Progenitor cell of endocrine pancreas (in vitro differentiated cells): ENCODE measurements around the gene VPS35L. TPM values are rescaled to one million over a fixed set of nuclear protein-coding genes. Genes with fewer than 3 reads are reported as not detected.

Experiments
- DNase-seq: peaks from one replicate; pipeline ENCODE4 v3.0.0; 2021; ENCODE audit warnings: low spot score; ENCODE audit not compliant: unreplicated experiment
- H3K27ac Mint-ChIP-seq: 2 replicates; pipeline ENCODE4 v1.8.0; 2021; ENCODE audit warnings: mild to moderate bottlenecking, moderate library complexity, mixed read lengths
- H3K27me3 Mint-ChIP-seq: 2 replicates; pipeline ENCODE4 v1.8.0; 2021; ENCODE audit warnings: mixed read lengths
- H3K36me3 Mint-ChIP-seq: 2 replicates; pipeline ENCODE4 v1.8.0; 2022; ENCODE audit warnings: mixed read lengths; ENCODE audit not compliant: insufficient read depth
- H3K4me1 Mint-ChIP-seq: 2 replicates; pipeline ENCODE4 v1.8.0; 2021; ENCODE audit warnings: low read depth, mixed read lengths
- H3K4me3 Mint-ChIP-seq: 2 replicates; pipeline ENCODE4 v1.8.0; 2021; ENCODE audit warnings: low read depth, mild to moderate bottlenecking, moderate library complexity, mixed read lengths
- H3K9me3 Mint-ChIP-seq: 2 replicates; pipeline ENCODE4 v1.8.0; 2021; ENCODE audit warnings: low read depth, mixed read lengths
- total RNA-seq: library from RNA; stranded (reverse); gene quantifications from 2 replicates; pipeline ENCODE4 v1.2.1, GENCODE V29; 2021
- TF ChIP-seq, protein P1 (sequence below): fragments of 200-600 bp; sonication (generic); IDR thresholded peaks from one replicate; pipeline ENCODE4 v1.5.0; 2021; ENCODE audit warnings: antibody characterized with exemption, mild to moderate bottlenecking; ENCODE audit not compliant: unreplicated experiment

VPS35L gene
- total RNA-seq, 1 donor from 2014 or later = 88.4 TPM

DNA sequence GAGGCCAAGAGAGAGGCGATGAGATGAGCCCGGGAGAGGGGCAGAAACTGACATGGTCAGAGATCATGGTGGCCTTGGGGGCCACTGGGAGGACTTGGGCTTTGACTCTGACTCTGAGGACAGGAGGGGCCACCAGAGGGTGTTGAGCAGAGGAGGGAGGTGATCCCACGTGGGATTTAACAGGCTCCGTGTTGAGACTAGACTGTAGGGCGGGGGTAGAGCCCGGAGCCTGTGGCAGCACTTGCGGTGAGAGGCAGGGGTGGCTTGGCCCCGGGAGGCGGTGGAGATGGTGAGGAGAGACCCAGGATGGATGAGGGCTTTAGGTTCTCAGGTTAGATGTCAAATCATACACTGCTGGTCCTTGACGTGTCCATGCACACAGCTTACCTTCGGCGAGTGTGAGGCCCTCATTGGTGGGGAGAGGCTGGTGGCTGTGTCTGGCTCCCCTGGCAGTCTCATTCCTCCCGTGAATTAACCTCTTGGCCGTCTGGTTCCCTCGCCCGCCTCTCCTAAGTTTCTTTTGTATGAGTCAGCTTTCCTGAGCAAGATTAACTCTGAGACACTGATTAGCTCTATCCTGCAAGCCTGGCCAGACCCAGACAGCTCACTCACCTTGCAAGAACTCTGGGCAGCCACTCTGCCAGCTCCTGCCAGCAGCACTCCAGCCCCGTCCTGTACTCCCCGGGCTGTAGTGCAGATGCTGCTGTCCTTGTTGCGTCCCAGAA is 39.7 kb downstream of the VPS35L start:
- Mint-ChIP-seq H3K9me3 (no peaks in the 10 kb centered on the region), H3K27ac (no peak overlapping the region), H3K27me3 (no peaks in the 10 kb centered on the region), H3K4me1 (no peaks in the 10 kb centered on the region), H3K36me3 (peaks cover 13% of the 10 kb centered on the region), H3K4me3 (no peak overlapping the region)
- DNase-seq = no peak
- TF ChIP-seq, protein P1, sequence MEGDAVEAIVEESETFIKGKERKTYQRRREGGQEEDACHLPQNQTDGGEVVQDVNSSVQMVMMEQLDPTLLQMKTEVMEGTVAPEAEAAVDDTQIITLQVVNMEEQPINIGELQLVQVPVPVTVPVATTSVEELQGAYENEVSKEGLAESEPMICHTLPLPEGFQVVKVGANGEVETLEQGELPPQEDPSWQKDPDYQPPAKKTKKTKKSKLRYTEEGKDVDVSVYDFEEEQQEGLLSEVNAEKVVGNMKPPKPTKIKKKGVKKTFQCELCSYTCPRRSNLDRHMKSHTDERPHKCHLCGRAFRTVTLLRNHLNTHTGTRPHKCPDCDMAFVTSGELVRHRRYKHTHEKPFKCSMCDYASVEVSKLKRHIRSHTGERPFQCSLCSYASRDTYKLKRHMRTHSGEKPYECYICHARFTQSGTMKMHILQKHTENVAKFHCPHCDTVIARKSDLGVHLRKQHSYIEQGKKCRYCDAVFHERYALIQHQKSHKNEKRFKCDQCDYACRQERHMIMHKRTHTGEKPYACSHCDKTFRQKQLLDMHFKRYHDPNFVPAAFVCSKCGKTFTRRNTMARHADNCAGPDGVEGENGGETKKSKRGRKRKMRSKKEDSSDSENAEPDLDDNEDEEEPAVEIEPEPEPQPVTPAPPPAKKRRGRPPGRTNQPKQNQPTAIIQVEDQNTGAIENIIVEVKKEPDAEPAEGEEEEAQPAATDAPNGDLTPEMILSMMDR = no peak

DNA sequence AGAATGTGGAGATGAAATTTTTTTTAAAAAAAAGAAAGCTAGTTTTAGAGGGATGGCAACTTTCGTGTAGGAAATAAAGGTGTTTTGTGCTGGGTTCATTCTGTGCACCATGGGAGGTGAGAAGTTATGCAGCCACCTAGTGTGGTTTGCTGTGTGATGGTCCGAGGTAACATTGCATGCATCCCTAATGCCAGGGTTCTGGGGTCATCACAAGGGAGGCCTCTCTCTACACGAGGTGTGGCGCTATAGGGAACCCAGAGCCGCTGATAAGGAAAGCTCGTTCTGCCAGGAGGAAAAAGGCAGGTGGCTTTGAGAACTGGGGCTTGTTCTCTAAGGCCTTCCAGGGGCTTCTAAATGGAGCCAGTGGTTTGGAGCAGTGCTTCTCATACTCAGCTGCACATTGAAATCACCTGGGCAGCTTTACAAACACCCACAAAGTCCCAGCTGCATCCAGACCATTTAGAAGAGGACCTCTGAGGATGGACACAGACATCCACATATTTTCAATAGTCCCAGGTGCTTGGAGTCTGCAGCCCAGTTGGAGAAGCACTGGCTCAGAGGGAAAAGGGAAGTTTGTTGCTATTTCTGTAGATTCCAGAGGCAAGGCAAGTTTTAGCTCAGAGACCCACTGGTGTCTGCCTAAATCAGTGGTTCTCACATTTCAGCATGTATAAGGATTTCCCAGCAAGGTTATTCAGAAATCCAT is 43.5 kb downstream of the VPS35L start:
- no peaks in the 10 kb centered on the region for H3K9me3 Mint-ChIP-seq
- TF ChIP-seq, protein P1 = no peak
- no peak for DNase-seq
- H3K36me3 Mint-ChIP-seq = peaks cover 13% of the 10 kb centered on the region
- H3K27me3 Mint-ChIP-seq = no peaks in the 10 kb centered on the region
- H3K4me1 Mint-ChIP-seq = no peaks in the 10 kb centered on the region
- H3K4me3 Mint-ChIP-seq = no peak overlapping the region
- H3K27ac Mint-ChIP-seq = no peak overlapping the region

DNA sequence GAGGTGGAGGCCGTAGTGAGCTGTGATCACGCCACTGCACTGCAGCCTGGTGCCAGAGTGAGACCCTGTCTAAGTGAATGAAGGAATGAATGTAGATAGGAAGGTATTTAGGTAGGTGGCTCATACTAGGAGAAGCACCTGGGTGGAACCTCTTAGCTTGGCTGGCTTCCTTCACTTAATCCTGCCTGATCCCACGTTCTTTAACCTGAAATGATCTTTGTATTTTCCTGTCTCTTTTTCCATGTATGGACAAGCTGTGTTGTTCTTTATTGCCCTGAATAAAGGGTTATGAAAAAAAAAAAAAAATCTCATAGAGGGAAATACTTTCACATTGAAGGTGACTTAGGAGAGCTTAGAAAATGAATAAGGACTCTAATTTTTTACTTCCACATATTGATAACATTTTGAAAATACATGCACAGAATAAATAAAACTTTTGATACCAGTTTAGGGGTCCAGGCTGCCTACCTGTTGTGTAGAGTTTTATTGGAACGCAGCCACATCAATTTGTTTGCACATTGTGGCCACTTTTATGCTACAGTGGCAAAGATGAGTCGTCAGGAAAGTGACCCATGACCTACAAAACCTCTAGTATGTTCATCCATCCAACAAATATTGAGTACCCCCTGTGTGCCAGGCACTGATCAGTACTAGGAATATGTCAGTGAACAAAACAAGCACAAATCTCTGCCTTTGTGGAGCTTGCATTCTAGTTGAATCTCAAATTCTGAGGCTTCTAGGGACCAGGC is 44.6 kb downstream of the VPS35L start:
- H3K36me3 Mint-ChIP-seq = peaks cover 10% of the 10 kb centered on the region
- no peaks in the 10 kb centered on the region for H3K27me3 Mint-ChIP-seq
- no peak overlapping the region for H3K27ac Mint-ChIP-seq
- H3K9me3 Mint-ChIP-seq = no peaks in the 10 kb centered on the region
- TF ChIP-seq, protein P1 = no peak
- no peaks in the 10 kb centered on the region for H3K4me1 Mint-ChIP-seq
- H3K4me3 Mint-ChIP-seq = no peak overlapping the region
- no peak for DNase-seq

DNA sequence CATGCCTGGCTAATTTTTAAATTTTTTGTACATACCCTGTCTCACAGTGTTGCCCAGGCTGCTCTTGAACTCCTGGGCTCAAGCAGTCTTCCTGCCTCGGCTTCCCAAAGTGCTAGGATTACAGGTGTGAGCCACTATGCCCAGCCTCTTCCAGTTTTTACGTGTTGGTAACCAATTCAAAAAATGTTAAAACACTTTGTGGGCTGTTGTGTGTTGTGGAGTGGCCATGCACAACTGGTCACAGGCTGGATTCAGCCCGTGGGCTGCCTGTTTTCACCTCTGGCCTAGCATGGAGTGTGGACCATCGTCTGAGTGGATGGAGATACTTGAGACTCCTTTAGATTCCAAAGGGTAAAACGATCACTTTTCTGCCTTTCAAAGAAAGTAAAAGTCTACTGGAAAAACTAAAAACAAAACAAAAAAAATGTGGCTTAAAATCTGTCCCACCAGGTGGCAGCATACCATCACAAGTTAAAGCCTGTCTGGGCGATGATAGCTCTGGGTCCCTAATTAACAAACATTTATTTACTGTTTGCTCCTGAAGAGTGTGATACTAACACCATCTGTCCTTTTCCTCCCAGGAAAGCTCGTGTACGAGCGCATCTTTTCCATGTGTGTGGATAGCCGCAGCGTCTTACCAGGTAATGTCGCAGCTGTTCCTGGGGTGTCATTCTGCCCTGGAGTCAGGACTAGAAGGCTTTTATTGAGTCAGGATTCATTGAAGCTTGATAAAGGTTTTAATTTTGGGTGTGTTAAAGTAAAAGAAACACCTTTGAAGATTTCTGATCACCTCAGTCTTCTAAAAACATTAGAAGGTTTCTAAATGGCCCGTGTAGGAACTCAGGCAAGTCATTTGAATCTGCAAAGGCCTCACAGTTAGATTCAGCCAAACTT is 45.8 kb downstream of the VPS35L start:
- no peak for DNase-seq
- TF ChIP-seq, protein P1 = peak; percentile 80
- H3K27me3 Mint-ChIP-seq = no peaks in the 10 kb centered on the region
- H3K36me3 Mint-ChIP-seq = peaks cover 18% of the 10 kb centered on the region
- no peaks in the 10 kb centered on the region for H3K4me1 Mint-ChIP-seq
- no peak overlapping the region for H3K4me3 Mint-ChIP-seq
- H3K9me3 Mint-ChIP-seq = no peaks in the 10 kb centered on the region
- H3K27ac Mint-ChIP-seq = peak overlapping the region; percentile 76
